T-helper 2 cell (primary cell): ENCODE measurements around the gene TIAM1.

Experiments
- DNase-seq, 5 experiments: peaks; one replicate each; pipeline versions ENCODE4 v3.0.0 to v3.0.0-alpha.2; 2012 to 2022

TIAM1 gene

GRCh38 chr21:31075848-31076247 lies 268.2 kb downstream of the TIAM1 start:
- no peak for DNase-seq

- DNase-seq = no peak
These were observed 271.5 kb downstream of the TIAM1 start for GRCh38 chr21:31072533-31072932.
